NCI-H748 (cell line): ENCODE data around the gene ARHGEF11.

Experiments
- DNase-seq: peaks from one replicate; lab custom pipeline; 2025; ENCODE audit not compliant: unreplicated experiment; lab: John Stamatoyannopoulos, UW

Gene ARHGEF11

DNA sequence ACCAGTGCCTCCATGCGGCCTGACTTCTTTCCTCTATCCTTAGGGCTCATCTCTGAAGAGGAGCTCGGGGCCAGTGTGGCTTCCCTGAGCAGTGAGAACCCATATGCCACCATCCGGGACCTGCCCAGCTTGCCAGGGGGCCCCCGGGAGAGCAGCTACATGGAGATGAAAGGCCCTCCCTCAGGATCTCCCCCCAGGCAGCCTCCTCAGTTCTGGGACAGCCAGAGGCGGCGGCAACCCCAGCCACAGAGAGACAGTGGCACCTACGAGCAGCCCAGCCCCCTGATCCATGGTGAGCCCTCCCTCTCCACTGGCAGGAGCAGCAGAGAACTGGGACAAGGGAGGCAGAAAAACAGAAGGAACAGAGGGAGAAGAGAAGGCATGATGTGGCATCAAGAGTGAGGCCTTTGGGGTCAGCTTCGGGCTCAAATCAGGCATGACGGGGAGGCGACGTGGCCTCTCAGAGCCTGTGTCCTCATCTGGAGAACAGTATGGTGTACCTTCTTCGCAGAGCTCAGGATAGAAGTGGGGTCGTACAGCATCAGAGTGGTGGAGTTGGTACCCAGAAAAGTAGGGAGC lies 131.6 kb downstream of the ARHGEF11 start:
- DNase-seq: no peak

DNA sequence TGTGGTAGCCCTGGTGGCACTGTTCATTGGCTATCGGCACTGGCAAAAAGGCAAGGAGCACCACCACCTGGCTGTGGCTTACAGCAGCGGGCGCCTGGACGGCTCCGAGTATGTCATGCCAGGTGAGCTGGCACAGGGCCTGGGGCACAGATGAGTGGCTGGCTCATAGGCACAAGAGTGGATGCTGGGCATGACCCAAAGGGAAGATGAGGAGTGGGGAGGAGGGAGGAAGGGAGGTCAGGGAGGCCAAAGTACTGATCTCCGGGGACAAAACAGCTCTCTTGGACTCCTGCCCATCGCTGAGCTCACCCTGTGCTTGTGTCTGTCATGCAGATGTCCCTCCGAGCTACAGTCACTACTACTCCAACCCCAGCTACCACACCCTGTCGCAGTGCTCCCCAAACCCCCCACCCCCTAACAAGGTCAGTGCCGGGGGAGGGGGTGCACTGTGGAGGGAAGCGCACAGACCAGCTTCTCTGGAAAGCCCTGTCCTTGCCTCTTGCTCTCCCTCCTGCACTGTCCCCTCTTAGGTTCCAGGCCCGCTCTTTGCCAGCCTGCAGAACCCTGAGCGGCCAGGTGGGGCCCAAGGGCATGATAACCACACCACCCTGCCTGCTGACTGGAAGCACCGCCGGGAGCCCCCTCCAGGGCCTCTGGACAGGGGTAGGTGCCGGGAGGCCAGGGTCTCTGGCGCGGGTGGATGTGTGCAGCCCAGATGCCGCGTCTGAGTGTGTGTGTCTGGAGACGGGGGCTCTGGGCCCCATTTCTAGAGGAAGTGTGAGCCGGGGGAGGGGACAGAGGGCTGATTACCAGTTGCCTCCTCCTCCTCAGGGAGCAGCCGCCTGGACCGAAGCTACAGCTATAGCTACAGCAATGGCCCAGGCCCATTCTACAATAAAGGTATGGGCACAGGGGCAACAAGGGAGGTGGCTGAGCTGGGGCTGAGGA lies 132.4 kb downstream of the ARHGEF11 start:
- no peak for DNase-seq

DNA sequence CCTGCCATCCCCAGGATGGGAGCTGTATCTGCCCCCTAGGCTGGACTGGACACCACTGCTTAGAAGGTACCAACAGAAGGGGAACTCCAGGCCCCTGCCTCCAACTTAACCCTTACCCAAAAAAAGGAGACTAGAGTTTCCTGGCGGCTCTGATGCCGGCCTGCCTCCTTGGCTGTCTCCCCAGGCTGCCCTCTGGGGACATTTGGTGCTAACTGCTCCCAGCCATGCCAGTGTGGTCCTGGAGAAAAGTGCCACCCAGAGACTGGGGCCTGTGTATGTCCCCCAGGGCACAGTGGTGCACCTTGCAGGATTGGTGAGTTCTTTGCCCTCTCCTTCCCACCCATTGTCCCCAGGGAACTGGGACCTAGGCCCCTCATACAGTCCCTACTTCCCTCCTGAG lies 133.2 kb downstream of the ARHGEF11 start:
- no peak for DNase-seq

DNA sequence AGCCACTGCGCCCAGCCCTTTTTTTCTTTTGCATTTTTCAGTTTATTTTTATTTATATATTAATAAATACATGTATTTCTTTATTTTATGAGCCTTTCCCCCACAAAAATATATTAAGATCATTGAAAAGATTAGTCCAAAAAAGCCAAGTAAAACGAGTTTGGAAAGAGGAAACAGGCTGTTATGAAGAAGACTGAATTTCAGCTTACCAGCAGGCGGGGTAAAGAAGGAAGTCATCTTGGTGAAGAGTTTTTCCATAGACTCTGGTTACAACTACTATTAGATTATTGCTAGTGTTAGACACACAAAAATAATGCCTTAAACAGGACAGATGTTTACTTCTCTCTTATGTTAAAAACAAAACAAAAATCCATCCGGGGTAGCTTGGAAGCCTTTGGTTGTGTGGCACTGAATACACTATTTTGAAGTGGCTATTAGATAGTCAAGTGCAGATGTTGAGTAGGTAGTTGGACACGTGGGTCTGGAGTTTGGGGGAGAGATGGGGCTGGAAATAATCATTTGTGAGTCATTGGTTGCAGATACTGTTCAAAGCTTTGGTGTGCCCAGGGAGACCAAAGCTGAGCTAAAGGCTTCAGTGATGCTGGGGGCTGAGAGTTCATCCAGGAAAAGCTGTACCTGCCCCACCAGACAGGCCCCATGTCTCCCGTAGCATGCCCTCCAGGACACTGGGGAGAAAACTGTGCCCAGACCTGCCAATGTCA lies 133.8 kb downstream of the ARHGEF11 start:
- DNase-seq: no peak

DNA sequence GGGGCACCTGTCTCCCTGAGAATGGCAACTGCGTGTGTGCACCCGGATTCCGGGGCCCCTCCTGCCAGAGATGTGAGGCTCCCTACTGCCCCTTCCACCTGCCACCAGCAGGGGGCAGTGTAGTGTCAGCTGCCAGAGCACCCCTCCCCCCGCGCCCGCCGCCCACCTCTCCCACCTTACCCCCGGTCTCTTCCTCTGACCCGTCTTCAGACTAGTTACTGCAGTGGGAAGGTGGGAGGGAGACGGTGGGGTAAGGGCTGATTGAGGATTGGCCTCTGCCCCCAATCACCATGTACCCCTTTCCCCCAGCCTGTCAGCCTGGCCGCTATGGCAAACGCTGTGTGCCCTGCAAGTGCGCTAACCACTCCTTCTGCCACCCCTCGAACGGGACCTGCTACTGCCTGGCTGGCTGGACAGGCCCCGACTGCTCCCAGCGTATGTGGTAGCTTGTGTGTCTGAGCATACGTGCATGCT lies 135.2 kb downstream of the ARHGEF11 start:
- peak; percentile 29 for DNase-seq

DNA sequence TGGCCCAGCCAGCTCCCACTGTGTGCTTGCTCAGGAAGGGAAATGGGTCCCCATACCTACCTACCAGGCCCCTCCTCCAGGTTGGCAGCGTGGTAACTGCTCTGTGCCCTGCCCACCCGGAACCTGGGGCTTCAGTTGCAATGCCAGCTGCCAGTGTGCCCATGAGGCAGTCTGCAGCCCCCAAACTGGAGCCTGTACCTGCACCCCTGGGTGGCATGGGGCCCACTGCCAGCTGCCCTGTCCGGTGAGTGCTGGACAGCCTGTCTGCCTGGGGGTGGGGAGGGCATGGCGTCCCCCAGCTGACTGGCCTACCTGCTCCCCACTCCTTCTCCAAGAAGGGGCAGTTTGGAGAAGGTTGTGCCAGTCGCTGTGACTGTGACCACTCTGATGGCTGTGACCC lies 135.9 kb downstream of the ARHGEF11 start:
- no peak for DNase-seq

DNA sequence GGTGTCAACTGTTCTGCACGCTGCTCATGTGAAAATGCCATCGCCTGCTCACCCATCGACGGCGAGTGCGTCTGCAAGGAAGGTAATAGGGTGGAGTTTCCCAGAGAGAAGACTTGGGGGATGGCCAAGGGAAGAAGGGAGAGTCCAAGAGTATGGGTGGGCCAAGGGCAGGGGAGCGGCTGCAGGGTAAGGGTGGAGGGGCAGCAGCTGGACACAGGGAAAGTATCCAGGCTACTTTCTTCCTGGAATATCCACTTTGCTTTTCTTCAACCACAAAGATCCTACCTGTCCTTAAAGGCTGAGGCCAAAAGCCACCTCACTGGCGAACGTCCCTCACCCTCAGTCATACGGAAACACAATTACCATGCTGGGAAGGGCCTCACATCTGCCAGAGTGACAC lies 136.6 kb downstream of the ARHGEF11 start:
- DNase-seq: no peak

DNA sequence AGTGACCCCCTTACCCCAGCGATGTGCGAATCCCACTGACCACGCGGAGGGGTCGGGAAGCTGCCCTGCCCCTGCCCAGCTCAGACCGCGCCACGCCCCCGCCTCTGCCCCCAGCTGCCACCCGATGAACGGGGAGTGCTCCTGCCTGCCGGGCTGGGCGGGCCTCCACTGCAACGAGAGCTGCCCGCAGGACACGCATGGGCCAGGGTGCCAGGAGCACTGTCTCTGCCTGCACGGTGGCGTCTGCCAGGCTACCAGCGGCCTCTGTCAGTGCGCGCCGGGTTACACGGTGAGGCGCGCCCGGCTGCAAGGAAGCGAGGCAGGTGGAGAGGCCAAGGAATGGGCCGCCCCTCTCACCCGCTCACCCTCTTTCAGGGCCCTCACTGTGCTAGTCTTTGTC lies 137.0 kb downstream of the ARHGEF11 start:
- DNase-seq: peak; percentile 25

DNA sequence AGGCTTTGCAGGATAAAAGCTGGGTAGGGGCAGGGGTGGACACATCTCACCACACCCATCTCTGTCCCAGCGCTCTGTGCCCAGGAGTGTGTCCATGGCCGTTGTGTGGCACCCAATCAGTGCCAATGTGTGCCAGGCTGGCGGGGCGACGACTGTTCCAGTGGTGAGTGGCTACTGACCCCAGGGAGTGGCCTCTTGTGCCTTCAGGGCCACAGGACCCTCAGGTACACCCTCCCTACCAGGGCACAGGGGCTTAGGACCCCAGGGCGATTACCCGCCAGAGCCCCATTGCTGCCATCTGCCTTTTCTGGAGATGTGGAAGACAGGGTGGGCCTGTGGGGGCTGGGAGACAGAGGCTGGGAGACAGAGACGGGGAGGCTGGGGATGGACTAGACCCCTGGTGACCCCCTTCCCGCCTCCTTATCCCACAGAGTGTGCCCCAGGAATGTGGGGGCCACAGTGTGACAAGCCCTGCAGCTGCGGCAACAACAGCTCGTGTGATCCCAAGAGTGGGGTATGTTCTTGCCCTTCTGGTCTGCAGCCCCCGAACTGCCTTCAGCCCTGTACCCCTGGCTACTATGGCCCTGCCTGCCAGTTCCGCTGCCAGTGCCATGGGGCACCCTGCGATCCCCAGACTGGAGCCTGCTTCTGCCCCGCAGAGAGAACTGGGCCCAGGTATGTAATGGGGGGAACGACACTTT lies 139.2 kb downstream of the ARHGEF11 start:
- DNase-seq: no peak

DNA sequence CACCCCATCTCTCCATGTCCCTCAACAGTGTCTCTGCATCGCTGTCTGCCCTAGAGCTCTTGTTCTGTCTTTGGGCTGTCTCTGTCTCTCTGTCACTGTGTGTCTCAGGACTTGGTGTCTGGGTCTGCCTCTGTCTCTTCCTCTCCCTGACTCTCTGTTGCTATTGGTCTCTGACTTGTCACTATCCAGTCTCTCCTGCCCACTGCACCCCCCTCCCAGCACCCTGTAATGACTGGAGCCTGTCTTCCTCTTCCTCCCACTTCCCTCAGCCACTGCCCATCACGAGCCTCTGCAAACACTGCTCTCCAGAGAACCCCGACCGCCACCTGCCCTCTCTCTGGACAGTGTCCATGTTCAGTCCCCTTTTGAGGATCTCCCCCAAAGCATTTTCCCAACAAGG lies 139.9 kb downstream of the ARHGEF11 start:
- DNase-seq: no peak

DNA sequence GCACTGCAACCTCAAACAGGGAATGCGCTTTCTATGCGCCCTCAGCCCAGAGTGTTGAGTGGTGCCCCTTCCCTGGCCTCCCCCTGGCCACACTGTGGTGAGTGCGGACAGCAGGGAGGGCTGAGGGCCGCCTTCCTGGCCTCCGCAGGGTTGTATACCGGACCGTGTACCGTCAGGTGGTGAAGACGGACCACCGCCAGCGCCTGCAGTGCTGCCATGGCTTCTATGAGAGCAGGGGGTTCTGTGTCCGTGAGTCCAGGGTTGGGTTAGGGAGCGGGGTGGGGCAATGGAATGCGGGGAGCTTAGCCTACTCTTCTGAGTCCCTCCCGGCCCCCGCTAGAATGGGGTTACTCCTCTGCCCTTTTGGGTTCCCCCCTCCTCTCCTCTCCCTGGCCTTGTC lies 140.4 kb downstream of the ARHGEF11 start:
- no peak for DNase-seq

DNA sequence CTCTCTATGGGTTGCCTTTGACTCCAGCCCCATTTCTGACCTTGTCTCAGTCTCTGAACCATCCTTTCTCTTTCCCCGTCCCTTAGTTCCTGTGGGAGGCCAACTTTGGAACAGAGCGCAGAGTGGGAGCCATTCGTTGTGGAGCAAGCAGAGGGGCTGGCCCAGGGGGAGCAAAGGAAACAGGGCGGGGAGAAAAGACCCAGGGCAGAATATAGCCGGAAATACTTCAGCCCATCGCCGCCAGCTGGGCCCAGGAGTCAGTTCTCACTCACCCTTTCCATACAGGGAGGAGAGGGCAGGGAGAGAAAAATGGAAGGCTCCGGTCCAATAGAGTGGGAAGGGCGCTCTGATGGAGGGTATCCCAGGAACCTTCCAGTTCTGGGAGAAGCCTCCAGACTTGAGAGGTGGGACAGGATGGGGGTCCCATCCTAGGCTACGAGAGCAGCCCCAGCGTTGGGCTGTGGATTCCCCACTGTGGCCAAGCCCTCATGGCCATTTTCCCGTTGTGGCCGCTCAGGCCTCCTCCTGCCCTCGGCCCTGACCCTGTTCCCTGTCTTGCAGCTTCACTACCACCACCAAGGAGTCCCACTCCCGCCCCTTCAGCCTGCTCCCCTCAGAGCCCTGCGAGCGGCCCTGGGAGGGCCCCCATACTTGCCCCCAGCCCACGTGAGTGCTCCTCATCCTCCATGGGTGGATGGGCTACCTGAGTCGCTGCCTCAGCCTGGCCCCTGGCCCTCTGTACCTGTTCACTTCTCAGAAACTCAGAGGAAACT lies 141.2 kb downstream of the ARHGEF11 start:
- DNase-seq: no peak

DNA sequence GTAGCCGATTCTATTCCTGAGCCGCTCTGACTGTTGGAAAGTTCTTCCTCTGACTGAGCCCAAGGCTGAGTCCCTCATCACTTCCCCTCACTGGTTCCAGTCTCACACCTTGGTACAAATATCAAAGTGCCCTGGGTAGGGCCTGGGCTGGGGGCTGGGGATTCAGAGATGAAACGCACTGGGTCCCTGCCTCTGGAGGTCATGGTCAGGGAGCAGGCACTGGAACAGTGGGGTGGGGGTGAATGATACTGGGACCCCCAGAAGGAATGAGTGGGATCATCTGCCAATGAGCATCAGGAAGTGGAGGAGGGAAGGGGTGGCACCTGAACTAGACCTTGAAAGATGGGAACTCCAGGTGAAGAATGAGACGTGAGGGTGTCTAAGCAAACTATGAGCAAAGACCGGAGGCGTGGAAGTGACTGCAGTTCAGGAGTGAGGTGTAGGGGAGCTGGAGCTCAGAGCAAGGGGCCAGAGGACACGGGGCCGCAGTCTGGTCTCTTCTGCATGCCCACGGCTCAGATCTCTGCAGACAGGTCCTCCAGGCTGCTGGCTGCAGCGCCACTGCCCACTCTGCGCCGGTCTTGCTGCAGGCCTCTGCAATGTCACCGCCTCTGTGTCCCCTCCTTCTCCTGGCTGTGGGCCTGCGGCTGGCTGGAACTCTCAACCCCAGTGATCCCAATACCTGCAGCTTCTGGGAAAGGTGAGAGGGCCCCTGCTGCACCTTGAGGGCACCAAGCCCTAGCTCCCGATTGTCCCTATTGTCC lies 142.0 kb downstream of the ARHGEF11 start:
- DNase-seq: no peak

DNA sequence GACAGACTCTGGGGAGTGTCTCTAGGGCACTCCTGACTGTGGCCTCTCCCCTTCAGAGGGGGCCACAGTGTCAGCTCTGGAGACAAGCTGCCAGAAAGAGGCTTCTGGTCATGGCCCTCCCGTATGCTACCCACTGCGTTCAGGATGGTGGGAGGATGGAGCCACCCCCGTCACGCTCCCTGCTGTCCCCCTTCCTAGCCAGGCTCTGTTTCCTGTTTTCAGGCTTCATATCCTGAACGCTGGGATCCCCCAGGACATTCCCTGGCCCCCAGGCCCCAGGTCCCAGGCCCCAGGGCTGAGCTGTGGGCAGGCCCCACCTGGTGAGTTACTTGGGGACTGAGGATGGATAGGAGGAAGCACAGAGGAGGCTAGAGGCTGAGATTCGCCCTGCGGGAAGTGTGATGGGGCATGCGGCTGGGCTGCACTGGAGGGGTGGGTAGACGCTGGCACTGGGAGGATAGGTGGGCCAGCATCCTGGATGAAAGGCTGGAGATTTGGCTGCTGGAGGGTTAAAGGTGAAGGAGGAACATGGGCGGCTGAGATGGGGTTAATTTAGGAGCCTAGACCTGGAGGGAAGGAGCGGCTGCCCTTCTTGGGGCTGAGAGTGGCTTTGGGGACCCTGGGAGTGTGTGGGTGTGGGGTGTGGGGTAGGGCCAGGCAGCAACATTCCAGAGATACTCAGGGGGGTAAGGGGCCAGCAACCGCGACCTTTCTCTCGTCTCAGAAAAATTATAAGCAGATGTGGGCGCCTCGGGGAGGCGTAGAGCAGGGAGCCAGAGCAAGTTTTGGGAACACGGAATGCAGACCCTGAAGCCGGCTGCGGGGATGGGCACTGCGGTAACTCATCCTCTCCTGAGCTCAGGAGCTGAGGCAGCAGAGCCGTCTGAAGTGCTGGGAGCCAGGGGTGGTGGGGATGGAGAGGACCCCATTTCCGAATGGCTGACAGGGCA lies 143.3 kb downstream of the ARHGEF11 start:
- no peak for DNase-seq

DNA sequence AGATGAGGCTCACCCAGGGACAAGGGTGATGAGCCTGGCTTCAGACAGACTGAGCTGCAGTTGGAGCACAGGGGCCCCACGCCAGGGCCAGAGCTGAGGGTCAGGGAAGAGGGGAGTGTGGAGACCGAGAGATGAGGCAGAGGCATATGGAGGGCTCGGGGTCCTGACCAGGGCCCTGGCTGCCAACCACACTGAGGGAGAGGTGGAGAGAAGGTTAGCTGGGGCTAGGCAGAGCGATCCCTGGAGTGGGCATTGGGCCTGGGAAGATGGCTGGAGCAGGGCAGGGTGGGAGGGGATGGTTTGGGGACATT lies 144.0 kb downstream of the ARHGEF11 start:
- DNase-seq: no peak

DNA sequence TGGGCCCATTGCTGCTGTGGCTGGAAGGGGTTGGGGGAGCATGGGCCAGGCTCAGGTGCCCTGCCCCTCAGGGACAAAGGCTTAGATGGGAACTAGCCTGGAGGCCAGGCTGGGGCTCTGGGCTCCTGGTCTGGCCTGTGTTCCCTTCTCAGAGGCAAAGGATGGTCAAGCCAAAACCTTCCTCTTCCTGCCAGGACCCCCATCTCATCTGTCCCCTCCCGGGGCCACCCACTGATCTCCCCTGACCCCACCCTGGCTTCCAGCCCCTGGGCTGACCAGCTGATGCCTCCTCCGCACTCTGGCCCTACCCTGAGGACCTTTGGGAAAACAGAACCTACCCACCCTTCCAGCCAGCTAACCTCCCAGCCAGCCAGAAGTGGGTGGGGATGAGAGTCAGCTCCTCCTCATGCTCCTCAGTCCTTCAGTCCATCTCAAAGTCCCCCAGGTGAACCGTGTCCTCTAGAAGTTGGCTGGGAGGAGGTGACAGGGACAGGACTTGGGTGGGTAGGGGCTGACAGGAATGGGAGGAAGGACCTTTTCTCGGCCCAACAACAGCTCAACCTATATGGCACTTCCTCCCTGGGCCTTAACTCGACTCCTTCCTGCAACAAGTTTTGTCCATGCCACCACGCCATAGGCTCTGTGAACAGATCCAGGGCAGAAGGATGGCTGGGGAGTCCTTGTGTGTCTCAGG lies 144.5 kb downstream of the ARHGEF11 start:
- no peak for DNase-seq

DNA sequence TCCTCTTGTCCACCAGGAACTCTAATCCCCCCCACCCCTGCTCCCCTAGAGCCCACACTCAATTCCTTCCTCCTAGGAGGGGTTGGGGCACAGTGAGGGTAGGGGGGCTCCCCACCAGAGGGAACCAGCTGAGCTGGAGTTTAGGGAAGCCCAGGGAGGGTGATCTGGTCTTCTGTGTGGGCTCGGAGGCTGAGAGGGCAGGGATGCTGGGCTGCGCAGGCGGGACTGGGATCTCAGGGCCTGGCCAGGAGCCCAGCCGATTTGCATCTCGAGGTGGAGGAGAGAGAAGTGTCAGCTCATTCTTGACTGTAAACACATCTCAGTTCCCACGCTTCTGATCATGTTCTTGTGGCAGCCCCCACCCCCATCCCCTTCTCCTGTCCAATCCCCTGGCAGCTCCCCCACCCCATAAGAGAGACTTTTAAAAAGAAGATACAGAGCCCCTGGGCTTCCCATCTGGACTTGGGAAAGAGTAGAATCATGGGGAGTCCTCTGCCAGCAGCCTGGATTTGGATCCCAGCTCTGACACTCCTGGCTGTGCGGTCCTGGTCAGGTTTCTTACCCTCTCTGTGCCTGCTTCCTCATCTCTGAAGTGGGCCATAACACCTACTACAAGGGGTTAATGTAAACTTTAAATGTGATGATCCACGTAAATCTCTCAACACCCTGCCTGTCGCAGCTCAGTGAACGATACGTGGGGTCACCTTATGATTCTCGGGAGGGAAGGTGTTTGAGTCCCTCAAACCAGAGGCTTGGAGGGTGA lies 145.4 kb downstream of the ARHGEF11 start:
- no peak for DNase-seq
